ENCODE results near the gene FASN. TPM values are rescaled to one million over a fixed set of nuclear protein-coding genes. Genes with fewer than 3 reads are reported as not detected.

Gene FASN
- polyA plus RNA-seq, 1 donor from 2014 or later = 26.4 TPM

DNA sequence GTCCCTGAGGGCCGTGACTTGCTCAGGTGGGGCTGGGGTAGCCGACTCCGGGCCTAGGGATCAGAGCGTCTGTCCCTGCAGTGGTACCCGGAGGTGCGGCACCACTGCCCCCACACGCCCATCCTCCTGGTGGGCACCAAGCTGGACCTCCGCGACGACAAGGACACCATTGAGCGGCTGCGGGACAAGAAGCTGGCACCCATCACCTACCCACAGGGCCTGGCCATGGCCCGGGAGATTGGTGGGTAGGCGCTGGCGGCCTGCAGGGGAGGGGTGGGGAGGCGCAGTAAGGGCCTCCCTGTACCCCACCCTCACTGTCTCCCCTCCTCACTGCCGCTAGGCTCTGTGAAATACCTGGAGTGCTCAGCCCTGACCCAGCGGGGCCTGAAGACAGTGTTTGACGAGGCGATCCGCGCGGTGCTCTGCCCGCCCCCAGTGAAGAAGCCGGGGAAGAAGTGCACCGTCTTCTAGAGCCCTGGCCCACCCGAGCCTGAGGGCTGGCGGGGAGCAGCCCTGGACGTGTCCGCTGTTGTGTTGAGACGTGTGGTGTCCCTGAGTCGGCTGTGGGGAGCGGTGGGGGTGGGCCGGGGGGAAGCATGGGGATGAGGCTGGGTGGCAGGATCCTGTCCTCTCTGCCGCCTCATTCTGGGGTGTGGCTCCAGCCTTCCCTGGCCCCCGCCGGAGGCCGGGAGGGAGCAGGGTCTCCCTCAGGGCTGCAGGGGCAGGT lies 64.5 kb downstream of the FASN start:
- no peaks in the 10 kb centered on the region for H3K9me2 ChIP-seq (ENCODE audit: insufficient read depth, low read length)
- H3F3A ChIP-seq (ENCODE audit: insufficient read depth, low read length, poor library complexity, severe bottlenecking) = peaks cover 8% of the 10 kb centered on the region
- H4K20me1 ChIP-seq (ENCODE audit: insufficient read depth) = no peaks in the 10 kb centered on the region
- no peaks in the 10 kb centered on the region for H3K27me3 ChIP-seq (ENCODE audit: insufficient read depth, low read depth, low read length)
- no peak overlapping the region for H3K27ac ChIP-seq (ENCODE audit: low read length)
- no peak overlapping the region for H3K9ac ChIP-seq (ENCODE audit: low read length)
- H2AFZ ChIP-seq (ENCODE audit: low read depth, low read length) = no peak overlapping the region
- no peak overlapping the region for H3K4me2 ChIP-seq (ENCODE audit: low read length)
- H3K36me3 ChIP-seq (ENCODE audit: insufficient read depth, low read length) = no peaks in the 10 kb centered on the region
- no peak overlapping the region for H3K4me3 ChIP-seq (ENCODE audit: low read length)
- no peaks in the 10 kb centered on the region for H3K9me3 ChIP-seq (ENCODE audit: low read length)
- no peaks in the 10 kb centered on the region for H3K79me2 ChIP-seq (replicated peaks; ENCODE audit: insufficient read depth, low read length)
- TF ChIP-seq EZH2 (IDR thresholded peaks at IDR 0.05; ENCODE audit: borderline replicate concordance, insufficient read depth, low read length, poor library complexity, severe bottlenecking) = no peak
- TF ChIP-seq MXI1 (conservative IDR thresholded peaks at IDR 0.05; ENCODE audit: poor library complexity, severe bottlenecking) = no peak
- no peak for TF ChIP-seq RAD21 (conservative IDR thresholded peaks at IDR 0.05)
- TF ChIP-seq TAF1 (IDR thresholded peaks at IDR 0.05; ENCODE audit: low read depth) = no peak
- TF ChIP-seq, protein P1, sequence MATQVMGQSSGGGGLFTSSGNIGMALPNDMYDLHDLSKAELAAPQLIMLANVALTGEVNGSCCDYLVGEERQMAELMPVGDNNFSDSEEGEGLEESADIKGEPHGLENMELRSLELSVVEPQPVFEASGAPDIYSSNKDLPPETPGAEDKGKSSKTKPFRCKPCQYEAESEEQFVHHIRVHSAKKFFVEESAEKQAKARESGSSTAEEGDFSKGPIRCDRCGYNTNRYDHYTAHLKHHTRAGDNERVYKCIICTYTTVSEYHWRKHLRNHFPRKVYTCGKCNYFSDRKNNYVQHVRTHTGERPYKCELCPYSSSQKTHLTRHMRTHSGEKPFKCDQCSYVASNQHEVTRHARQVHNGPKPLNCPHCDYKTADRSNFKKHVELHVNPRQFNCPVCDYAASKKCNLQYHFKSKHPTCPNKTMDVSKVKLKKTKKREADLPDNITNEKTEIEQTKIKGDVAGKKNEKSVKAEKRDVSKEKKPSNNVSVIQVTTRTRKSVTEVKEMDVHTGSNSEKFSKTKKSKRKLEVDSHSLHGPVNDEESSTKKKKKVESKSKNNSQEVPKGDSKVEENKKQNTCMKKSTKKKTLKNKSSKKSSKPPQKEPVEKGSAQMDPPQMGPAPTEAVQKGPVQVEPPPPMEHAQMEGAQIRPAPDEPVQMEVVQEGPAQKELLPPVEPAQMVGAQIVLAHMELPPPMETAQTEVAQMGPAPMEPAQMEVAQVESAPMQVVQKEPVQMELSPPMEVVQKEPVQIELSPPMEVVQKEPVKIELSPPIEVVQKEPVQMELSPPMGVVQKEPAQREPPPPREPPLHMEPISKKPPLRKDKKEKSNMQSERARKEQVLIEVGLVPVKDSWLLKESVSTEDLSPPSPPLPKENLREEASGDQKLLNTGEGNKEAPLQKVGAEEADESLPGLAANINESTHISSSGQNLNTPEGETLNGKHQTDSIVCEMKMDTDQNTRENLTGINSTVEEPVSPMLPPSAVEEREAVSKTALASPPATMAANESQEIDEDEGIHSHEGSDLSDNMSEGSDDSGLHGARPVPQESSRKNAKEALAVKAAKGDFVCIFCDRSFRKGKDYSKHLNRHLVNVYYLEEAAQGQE (IDR thresholded peaks at IDR 0.05; ENCODE audit: borderline replicate concordance) = no peak
- TF ChIP-seq, protein P2, sequence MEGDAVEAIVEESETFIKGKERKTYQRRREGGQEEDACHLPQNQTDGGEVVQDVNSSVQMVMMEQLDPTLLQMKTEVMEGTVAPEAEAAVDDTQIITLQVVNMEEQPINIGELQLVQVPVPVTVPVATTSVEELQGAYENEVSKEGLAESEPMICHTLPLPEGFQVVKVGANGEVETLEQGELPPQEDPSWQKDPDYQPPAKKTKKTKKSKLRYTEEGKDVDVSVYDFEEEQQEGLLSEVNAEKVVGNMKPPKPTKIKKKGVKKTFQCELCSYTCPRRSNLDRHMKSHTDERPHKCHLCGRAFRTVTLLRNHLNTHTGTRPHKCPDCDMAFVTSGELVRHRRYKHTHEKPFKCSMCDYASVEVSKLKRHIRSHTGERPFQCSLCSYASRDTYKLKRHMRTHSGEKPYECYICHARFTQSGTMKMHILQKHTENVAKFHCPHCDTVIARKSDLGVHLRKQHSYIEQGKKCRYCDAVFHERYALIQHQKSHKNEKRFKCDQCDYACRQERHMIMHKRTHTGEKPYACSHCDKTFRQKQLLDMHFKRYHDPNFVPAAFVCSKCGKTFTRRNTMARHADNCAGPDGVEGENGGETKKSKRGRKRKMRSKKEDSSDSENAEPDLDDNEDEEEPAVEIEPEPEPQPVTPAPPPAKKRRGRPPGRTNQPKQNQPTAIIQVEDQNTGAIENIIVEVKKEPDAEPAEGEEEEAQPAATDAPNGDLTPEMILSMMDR (IDR thresholded peaks at IDR 0.05; ENCODE audit: poor library complexity, severe bottlenecking) = no peak
- no peak for TF ChIP-seq SMC3 (conservative IDR thresholded peaks at IDR 0.05; ENCODE audit: poor library complexity)
- TF ChIP-seq EP300 (conservative IDR thresholded peaks at IDR 0.05; ENCODE audit: poor library complexity, severe bottlenecking) = no peak
- TF ChIP-seq POLR2AphosphoS5 (IDR thresholded peaks at IDR 0.05) = no peak

DNA sequence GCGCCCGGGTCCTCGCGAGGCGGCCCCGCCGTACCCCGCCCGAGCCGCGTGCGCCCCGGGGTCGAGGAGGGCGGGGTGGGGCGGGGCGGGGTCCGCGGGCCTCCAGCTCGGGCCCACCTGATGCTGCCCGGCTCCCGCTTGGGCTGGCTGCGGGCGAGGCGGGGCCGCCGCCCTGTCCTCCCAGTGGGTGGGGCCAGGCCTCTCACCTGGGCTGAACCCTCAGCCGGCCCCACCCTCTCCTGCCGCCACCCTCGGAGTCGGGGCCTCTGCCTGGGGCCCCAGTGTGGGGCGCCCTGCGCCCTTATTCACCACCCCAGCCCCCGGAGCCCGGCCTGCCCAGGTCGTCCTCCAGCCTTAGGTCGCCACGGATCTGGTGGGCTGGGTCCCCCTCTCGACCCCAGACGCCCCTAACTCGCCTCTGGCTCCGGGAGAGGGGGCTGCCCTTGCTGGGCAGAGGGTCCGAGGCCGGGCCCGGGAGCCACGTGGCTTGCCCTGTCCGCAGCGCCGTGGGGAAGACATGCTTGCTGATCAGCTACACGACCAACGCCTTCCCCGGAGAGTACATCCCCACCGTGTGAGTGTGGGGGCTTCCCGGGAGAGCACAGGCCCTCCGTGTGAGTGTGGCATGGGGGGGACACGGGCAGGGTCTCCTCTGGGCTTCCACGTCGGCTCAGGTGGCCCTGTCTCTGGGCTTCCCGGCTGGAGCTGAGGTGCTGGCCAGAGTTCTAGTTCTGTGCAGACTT lies 66.0 kb downstream of the FASN start:
- no peaks in the 10 kb centered on the region for H3K9me2 ChIP-seq (ENCODE audit: insufficient read depth, low read length)
- H3K27ac ChIP-seq (ENCODE audit: low read length) = no peak overlapping the region
- no peak overlapping the region for H2AFZ ChIP-seq (ENCODE audit: low read depth, low read length)
- H3K9ac ChIP-seq (ENCODE audit: low read length) = peak overlapping the region; percentile 64
- H4K20me1 ChIP-seq (ENCODE audit: insufficient read depth) = no peaks in the 10 kb centered on the region
- TF ChIP-seq RAD21 (conservative IDR thresholded peaks at IDR 0.05) (no peak), MXI1 (conservative IDR thresholded peaks at IDR 0.05; ENCODE audit: poor library complexity, severe bottlenecking) (peak; percentile 72)
- peaks cover 3% of the 10 kb centered on the region for H3F3A ChIP-seq (ENCODE audit: insufficient read depth, low read length, poor library complexity, severe bottlenecking)
- peak overlapping the region; percentile 30 for H3K4me2 ChIP-seq (ENCODE audit: low read length)
- H3K36me3 ChIP-seq (ENCODE audit: insufficient read depth, low read length) = no peaks in the 10 kb centered on the region
- no peaks in the 10 kb centered on the region for H3K27me3 ChIP-seq (ENCODE audit: insufficient read depth, low read depth, low read length)
- peak overlapping the region; percentile 78 for H3K4me3 ChIP-seq (ENCODE audit: low read length)
- no peaks in the 10 kb centered on the region for H3K9me3 ChIP-seq (ENCODE audit: low read length)
- H3K79me2 ChIP-seq (replicated peaks; ENCODE audit: insufficient read depth, low read length) = no peaks in the 10 kb centered on the region
